GM23338 (cell line): ENCODE results near the gene ZNF346.
"Not testable (repeated sequence)": the region's sequence is repeated elsewhere in the genome, so short reads cannot be mapped to it uniquely, and the experiment has no call there.

ENCODE experiments used
- EZH2 ChIP-seq: fragments of 200-600 bp; sonication (generic); IDR thresholded peaks from one replicate; pipeline ENCODE4 v1.8.0; 2017; ENCODE audit warnings: antibody characterized with exemption, mild to moderate bottlenecking, low read depth; ENCODE audit not compliant: unreplicated experiment
- JUNB ChIP-seq: IDR thresholded peaks from one replicate; pipeline ENCODE4 v1.6.1; 2016; ENCODE audit warnings: antibody characterized with exemption; ENCODE audit not compliant: unreplicated experiment
- TF ChIP-seq, protein P1 (sequence below), 2 experiments: fragments of 200-600 bp in 1 of 2; sonication (generic) in 1 of 2; conservative IDR thresholded peaks; 2 replicates each; pipeline versions ENCODE4 v1.5.1 to v1.6.1; 2016 to 2017; ENCODE audit warnings: antibody characterized with exemption in 2 of 2, low read depth in 2 of 2, mild to moderate bottlenecking in 2 of 2, moderate library complexity in 1 of 2
- TF ChIP-seq, protein P2 (sequence below): IDR thresholded peaks from one replicate; pipeline ENCODE4 v1.6.1; 2018; ENCODE audit warnings: antibody characterized with exemption; ENCODE audit not compliant: unreplicated experiment

DNA sequence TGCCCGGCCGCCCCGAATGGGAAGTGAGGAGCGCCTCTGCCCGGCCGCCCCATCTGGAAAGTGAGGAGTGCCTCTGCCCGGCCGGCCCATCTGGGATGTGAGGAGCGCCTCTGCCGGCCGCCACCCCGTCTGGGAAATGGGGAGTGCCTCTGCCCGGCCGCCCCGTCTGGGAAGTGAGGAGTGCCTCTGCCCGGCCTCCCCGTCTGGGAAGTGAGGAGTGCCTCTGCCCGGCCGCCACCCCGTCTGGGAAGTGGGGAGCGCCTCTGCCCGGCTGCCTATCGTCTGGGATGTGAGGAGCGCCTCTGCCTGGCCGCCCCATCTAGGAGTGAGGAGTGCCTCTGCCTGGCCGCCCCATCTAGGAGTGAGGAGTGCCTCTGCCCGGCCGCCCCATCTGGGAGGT lies 38.3 kb upstream of the ZNF346 start:
- TF ChIP-seq, protein P1, sequence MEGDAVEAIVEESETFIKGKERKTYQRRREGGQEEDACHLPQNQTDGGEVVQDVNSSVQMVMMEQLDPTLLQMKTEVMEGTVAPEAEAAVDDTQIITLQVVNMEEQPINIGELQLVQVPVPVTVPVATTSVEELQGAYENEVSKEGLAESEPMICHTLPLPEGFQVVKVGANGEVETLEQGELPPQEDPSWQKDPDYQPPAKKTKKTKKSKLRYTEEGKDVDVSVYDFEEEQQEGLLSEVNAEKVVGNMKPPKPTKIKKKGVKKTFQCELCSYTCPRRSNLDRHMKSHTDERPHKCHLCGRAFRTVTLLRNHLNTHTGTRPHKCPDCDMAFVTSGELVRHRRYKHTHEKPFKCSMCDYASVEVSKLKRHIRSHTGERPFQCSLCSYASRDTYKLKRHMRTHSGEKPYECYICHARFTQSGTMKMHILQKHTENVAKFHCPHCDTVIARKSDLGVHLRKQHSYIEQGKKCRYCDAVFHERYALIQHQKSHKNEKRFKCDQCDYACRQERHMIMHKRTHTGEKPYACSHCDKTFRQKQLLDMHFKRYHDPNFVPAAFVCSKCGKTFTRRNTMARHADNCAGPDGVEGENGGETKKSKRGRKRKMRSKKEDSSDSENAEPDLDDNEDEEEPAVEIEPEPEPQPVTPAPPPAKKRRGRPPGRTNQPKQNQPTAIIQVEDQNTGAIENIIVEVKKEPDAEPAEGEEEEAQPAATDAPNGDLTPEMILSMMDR (conservative IDR thresholded peaks at IDR 0.05; ENCODE audit: low read depth in 2 of 2), result not testable (repeated sequence)
- not testable (repeated sequence) for TF ChIP-seq EZH2, JUNB
- TF ChIP-seq, protein P2, sequence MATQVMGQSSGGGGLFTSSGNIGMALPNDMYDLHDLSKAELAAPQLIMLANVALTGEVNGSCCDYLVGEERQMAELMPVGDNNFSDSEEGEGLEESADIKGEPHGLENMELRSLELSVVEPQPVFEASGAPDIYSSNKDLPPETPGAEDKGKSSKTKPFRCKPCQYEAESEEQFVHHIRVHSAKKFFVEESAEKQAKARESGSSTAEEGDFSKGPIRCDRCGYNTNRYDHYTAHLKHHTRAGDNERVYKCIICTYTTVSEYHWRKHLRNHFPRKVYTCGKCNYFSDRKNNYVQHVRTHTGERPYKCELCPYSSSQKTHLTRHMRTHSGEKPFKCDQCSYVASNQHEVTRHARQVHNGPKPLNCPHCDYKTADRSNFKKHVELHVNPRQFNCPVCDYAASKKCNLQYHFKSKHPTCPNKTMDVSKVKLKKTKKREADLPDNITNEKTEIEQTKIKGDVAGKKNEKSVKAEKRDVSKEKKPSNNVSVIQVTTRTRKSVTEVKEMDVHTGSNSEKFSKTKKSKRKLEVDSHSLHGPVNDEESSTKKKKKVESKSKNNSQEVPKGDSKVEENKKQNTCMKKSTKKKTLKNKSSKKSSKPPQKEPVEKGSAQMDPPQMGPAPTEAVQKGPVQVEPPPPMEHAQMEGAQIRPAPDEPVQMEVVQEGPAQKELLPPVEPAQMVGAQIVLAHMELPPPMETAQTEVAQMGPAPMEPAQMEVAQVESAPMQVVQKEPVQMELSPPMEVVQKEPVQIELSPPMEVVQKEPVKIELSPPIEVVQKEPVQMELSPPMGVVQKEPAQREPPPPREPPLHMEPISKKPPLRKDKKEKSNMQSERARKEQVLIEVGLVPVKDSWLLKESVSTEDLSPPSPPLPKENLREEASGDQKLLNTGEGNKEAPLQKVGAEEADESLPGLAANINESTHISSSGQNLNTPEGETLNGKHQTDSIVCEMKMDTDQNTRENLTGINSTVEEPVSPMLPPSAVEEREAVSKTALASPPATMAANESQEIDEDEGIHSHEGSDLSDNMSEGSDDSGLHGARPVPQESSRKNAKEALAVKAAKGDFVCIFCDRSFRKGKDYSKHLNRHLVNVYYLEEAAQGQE, result not testable (repeated sequence)
